SH-SY5Y (cell line): ENCODE data around the gene CEACAM1.

Experiments used
- GATA2 ChIP-seq: IDR thresholded peaks from 2 replicates; pipeline ENCODE4 v1.6.1; 2011; ENCODE audit warnings: mild to moderate bottlenecking, low read depth, low read length
- GATA3 ChIP-seq: IDR thresholded peaks from 2 replicates; pipeline ENCODE4 v1.6.1; 2011; ENCODE audit warnings: low read depth, mild to moderate bottlenecking, low read length, moderate library complexity

DNA sequence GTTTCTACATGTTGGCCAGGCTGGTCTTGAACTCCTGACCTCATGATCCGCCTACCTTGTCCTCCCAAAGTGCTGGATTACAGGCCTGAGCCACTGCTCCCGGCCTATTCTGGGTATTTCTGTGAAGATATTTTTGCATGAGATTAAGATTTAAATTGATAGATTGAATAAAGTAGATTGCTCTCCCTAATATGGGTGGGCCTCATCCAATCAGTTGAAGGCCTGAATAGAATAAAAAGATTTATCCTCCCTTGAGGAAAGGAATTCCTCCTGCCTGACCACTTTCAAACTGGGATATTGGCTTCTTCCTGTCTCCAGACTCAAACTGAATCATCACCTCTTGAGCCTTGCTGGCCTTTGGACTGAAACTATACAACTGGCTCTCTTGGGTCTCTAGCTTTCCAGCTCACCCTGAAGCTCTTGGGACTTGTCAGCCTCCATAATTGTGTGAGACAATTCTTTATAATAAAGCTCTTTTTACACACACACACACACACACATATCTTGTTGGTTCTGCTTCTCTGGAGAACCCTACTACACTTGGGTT lies 49.4 kb downstream of the CEACAM1 start:
- TF ChIP-seq GATA2 (no peak), GATA3 (no peak)
